IPS-NIHi11 (cell line): ENCODE data around the gene LPO.

Experiments used
- DNase-seq: peaks from one replicate; pipeline ENCODE4 v3.0.0; 2012; ENCODE audit warnings: mixed read lengths, low spot score

Gene LPO

GRCh38 chr17:58277802-58278595, 39.6 kb downstream of the LPO start:
- no peak for DNase-seq

GRCh38 chr17:58278661-58279015, 40.3 kb downstream of the LPO start:
- DNase-seq = no peak

GRCh38 chr17:58279016-58279711, 40.8 kb downstream of the LPO start:
- DNase-seq = no peak

GRCh38 chr17:58279736-58280479, 41.5 kb downstream of the LPO start:
- no peak for DNase-seq

GRCh38 chr17:58280480-58281217, 42.3 kb downstream of the LPO start, which contains the start of gene MPO:
TSS of gene MPO (minus strand) at chr17:58280935. CDS start at chr17:58280758, 177 bp downstream.
- no peak for DNase-seq

- DNase-seq = no peak
Measured at GRCh38 chr17:58281511-58282011, 43.2 kb downstream of the LPO start.

GRCh38 chr17:58282442-58282841, 44.1 kb downstream of the LPO start:
- no peak for DNase-seq

GRCh38 chr17:58283674-58284612, 45.6 kb downstream of the LPO start:
- no peak for DNase-seq

- peak; percentile 71 for DNase-seq
Measured at GRCh38 chr17:58284613-58285421, 46.4 kb downstream of the LPO start.

GRCh38 chr17:58285422-58285810, 47.0 kb downstream of the LPO start:
- DNase-seq = no peak

GRCh38 chr17:58289869-58290268, 51.5 kb downstream of the LPO start:
- DNase-seq = peak; percentile 4

GRCh38 chr17:58291246-58291645, 52.9 kb downstream of the LPO start:
- DNase-seq = no peak

- DNase-seq = no peak
Measured at GRCh38 chr17:58294034-58294433, 55.6 kb downstream of the LPO start.

- peak; percentile 0 for DNase-seq
Measured at GRCh38 chr17:58300336-58300735, 62.0 kb downstream of the LPO start.

GRCh38 chr17:58301504-58302150, 63.2 kb downstream of the LPO start:
- peak; percentile 7 for DNase-seq

- DNase-seq = peak; percentile 1
Measured at GRCh38 chr17:58302171-58302918, 64.0 kb downstream of the LPO start.

- DNase-seq = peak; percentile 27
Measured at GRCh38 chr17:58302919-58303585, 64.7 kb downstream of the LPO start.
